WTC11 (cell line): ENCODE data around the gene TAC3.

Source experiments
- CREB1 ChIP-seq: sonication (generic); formaldehyde crosslinking; IDR thresholded peaks from 2 replicates; pipeline ENCODE4 v1.8.0; 2023; ENCODE audit warnings: mild to moderate bottlenecking, missing genetic modification reagents
- ESRRA ChIP-seq: sonication (generic); formaldehyde crosslinking; IDR thresholded peaks from 2 replicates; pipeline ENCODE4 v1.8.1; 2022; ENCODE audit warnings: mild to moderate bottlenecking, missing genetic modification reagents, borderline replicate concordance
- JAZF1 ChIP-seq: fragments of 250-450 bp; sonication (Bioruptor Pico); IDR thresholded peaks from 2 replicates; pipeline ENCODE4 v1.9.0; 2021; ENCODE audit warnings: moderate library complexity, mild to moderate bottlenecking, inconsistent platforms
- TF ChIP-seq, protein P1 (sequence below): sonication (generic); formaldehyde crosslinking; IDR thresholded peaks from 2 replicates; pipeline ENCODE4 v1.8.1; 2022; ENCODE audit warnings: low read depth, missing genetic modification reagents, borderline replicate concordance

DNA sequence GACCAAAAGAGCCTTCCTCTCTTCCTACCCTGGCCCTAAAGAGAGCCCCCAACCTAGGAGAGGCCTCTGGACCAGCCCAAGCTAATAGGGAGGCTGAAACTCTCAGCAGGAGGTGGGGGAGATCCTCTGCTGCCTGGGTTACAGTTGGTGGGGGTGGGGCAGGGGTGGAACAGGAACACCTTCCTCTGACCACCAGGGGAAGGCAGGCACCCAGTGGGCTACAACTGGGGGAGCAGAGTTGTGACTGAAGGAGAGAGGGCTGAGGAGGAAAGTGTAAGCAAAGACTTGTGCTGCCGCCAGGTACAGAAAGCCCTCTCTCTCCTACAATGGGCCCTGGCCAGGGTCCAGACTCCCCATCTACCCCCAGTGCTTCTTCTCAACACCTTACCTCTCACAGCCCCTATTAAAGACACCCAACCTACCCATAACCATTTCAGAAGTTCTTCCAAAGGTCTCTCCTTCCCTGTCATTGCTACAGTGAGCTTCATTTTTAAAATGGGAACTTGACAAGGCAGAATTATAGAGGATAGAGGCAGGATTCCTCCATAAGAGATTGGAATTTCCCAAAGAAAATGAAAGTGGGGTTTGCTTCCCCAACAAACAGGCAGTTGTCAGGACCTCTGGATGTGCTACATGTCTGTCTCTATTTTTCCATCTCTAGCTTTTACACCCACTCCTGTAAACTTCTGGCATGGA, 32.2 kb upstream of the TAC3 start:
- TF ChIP-seq ESRRA (CRISPR knock-in tag), result no peak
- no peak for TF ChIP-seq CREB1
- TF ChIP-seq, protein P1, sequence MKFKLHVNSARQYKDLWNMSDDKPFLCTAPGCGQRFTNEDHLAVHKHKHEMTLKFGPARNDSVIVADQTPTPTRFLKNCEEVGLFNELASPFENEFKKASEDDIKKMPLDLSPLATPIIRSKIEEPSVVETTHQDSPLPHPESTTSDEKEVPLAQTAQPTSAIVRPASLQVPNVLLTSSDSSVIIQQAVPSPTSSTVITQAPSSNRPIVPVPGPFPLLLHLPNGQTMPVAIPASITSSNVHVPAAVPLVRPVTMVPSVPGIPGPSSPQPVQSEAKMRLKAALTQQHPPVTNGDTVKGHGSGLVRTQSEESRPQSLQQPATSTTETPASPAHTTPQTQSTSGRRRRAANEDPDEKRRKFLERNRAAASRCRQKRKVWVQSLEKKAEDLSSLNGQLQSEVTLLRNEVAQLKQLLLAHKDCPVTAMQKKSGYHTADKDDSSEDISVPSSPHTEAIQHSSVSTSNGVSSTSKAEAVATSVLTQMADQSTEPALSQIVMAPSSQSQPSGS (CRISPR knock-in tag), result no peak
- TF ChIP-seq JAZF1 (CRISPR knock-in tag), result no peak
